Measurements from ENCODE around the gene B3GAT1.

B3GAT1 gene

GRCh38 chr11:134413826-134414731 is 2.0 kb upstream of the B3GAT1 start:
- Histone ChIP-seq H3K4me3 (ENCODE audit: low read depth, low read length) (peak overlapping the region; percentile 36), H3K36me3 (no peaks in the 10 kb centered on the region), H3K27me3 (peaks cover 34% of the 10 kb centered on the region), H3K4me1 (peaks cover 43% of the 10 kb centered on the region), H3K9me3 (no peaks in the 10 kb centered on the region)
- TF ChIP-seq CTCF (IDR thresholded peaks at IDR 0.05; ENCODE audit: low read depth, low read length) = no peak
- DNase-seq = peak; percentile 52

GRCh38 chr11:134413043-134413825 is 1.2 kb upstream of the B3GAT1 start:
- peaks cover 37% of the 10 kb centered on the region for H3K4me1 ChIP-seq
- TF ChIP-seq CTCF (IDR thresholded peaks at IDR 0.05; ENCODE audit: low read depth, low read length) = no peak
- H3K9me3 ChIP-seq = no peaks in the 10 kb centered on the region
- DNase-seq = no peak
- peaks cover 34% of the 10 kb centered on the region for H3K27me3 ChIP-seq
- peak overlapping the region; percentile 53 for H3K4me3 ChIP-seq (ENCODE audit: low read depth, low read length)
- H3K36me3 ChIP-seq = no peaks in the 10 kb centered on the region

DNA sequence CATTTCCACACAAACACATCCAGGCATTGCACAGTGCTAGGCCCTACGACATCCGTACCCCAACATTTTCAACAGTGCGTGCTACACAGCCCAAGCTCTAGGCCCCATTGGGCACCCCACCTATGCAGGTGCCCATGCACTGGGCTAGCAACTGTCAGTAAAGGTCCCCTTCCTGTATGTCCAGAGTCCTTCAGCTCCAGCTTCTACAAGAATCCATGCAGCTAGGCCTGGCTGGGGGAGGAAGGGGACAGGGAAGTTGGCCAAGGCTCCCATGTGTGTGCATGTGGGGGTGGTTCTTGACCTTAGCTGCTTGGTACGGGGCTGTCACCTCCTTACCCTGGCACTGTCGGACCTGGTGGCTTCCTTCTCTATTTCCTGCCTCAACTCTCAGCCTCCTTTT is 1.3 kb downstream of the B3GAT1 start:
- H3K27me3 ChIP-seq = peaks cover 38% of the 10 kb centered on the region
- peak overlapping the region; percentile 62 for H3K4me3 ChIP-seq (ENCODE audit: low read depth, low read length)
- no peaks in the 10 kb centered on the region for H3K36me3 ChIP-seq
- peaks cover 22% of the 10 kb centered on the region for H3K4me1 ChIP-seq
- no peaks in the 10 kb centered on the region for H3K9me3 ChIP-seq
- no peak for TF ChIP-seq CTCF (IDR thresholded peaks at IDR 0.05; ENCODE audit: low read depth, low read length)
- no peak for DNase-seq

DNA sequence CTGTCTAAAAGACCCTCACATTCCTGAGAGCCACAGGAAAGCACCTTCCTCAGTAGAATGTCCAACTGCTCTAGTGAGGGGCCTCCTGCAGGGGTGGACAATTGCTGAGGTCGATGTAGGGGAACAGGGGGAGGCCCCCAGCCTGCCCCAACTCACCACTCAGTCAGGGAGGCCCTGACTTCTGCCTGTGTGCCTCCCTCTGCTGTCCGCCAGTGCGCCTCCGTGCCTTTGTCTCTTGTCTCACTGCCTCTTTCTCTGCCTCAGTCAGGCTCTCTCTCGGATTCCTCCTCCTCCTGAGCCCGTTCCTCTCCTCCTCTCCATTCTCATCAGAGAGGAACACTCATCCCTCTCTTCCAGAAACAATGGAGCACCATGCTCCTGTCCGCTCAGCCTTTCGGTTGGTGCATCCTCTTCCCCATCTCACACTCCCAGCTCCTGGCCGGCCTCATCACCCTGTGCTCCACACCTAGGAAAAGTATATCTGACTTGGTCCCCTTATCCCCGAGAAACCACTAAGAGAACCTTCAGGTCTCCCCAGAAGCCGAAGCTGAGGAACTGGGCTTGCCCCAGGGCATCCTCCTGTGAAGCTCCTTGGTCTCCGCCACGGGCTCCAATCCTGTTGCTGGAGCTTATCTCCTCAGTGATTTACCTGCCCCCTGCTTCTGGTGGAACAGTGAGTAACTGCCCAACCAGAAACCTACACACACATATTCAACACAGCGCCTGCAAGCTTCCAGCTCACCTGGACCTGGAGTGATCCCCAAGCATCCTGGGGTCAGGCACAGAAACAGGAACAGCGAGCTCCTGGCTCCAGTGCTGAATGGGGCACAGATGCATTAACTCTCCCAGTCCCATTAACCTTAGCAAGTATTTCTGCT is 2.3 kb downstream of the B3GAT1 start:
- TF ChIP-seq CTCF (IDR thresholded peaks at IDR 0.05; ENCODE audit: low read depth, low read length) = no peak
- Histone ChIP-seq H3K4me3 (ENCODE audit: low read depth, low read length) (no peak overlapping the region), H3K4me1 (peaks cover 16% of the 10 kb centered on the region), H3K27me3 (peaks cover 38% of the 10 kb centered on the region), H3K36me3 (no peaks in the 10 kb centered on the region), H3K9me3 (no peaks in the 10 kb centered on the region)
- DNase-seq = no peak

- Histone ChIP-seq H3K4me3 (ENCODE audit: low read depth, low read length) (no peak overlapping the region), H3K4me1 (no peaks in the 10 kb centered on the region), H3K9me3 (no peaks in the 10 kb centered on the region), H3K27me3 (peaks cover 34% of the 10 kb centered on the region), H3K36me3 (no peaks in the 10 kb centered on the region)
- TF ChIP-seq CTCF (IDR thresholded peaks at IDR 0.05; ENCODE audit: low read depth, low read length) = no peak
- no peak for DNase-seq
These were observed 4.1 kb downstream of the B3GAT1 start for GRCh38 chr11:134407923-134408322.
